Skeletal muscle tissue (tissue), 4 donors: ENCODE measurements around the gene NODAL. TPM values are rescaled to one million over a fixed set of nuclear protein-coding genes. Genes with fewer than 3 reads are reported as not detected.

Experiments
- H3K27ac ChIP-seq: one replicate; pipeline ENCODE4 v1.7.0; 2013; ENCODE audit warnings: mild to moderate bottlenecking, low read depth, low read length, inconsistent platforms
- H3K27me3 ChIP-seq, 3 donors: one replicate each; pipeline ENCODE4 v1.7.0; 2013; ENCODE audit warnings: low read length in 3 of 3; ENCODE audit not compliant: control insufficient read depth in 3 of 3, insufficient read depth in 3 of 3
- H3K36me3 ChIP-seq, 3 donors: one replicate each; pipeline ENCODE4 v1.7.0; 2013; ENCODE audit warnings: low read length in 3 of 3; ENCODE audit not compliant: control insufficient read depth in 3 of 3, insufficient read depth in 3 of 3
- H3K4me1 ChIP-seq, 3 donors: one replicate each; pipeline ENCODE4 v1.7.0; 2013; ENCODE audit warnings: low read length in 3 of 3, mild to moderate bottlenecking in 3 of 3; ENCODE audit not compliant: control insufficient read depth in 3 of 3, insufficient read depth in 3 of 3
- H3K4me3 ChIP-seq, 3 donors: one replicate each; pipeline ENCODE4 v1.7.0; 2013; ENCODE audit warnings: low read length in 3 of 3
- H3K9ac ChIP-seq, 3 donors: one replicate each; pipeline ENCODE4 v1.7.0; 2013; ENCODE audit warnings: low read length in 3 of 3, mild to moderate bottlenecking in 3 of 3, moderate library complexity in 2 of 3, low read depth in 1 of 3
- H3K9me3 ChIP-seq, 3 donors: one replicate each; pipeline ENCODE4 v1.7.0; 2013; ENCODE audit warnings: low read length in 3 of 3; ENCODE audit not compliant: control insufficient read depth in 3 of 3
- total RNA-seq: library from RNA; depleted of rRNA; stranded (reverse); fragments of >200 nt; gene quantifications from one replicate; pipeline ENCODE4 v1.2.3, GENCODE V29; 2014
- donor health status: Osteomylitis.

NODAL gene
- total RNA-seq, 1 donor from 2014 or later = not detected

DNA sequence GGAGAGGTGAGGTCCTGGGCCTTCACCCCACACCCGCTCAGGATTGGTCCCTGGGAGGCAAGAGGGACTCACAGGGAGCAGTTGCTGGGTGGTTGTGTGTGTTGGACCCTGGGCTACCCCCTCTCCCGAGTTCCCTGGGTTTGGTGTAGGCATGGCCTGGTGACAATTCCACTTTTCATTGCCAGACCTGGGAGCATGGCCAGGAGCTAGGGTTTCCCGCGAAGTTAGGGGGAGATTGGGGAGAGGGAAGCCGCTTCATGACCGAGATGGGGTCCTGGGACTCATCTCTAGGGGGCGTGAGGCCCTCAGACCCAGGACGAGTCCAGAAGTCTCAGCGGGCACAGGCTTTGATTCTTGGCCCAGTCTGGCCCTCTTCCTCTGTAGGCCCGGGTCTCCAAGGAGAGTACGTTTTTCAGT, 37.7 kb upstream of the NODAL start:
- no peaks in the 10 kb centered on the region for H3K27me3 ChIP-seq
- peak overlapping the region; percentile 59 to 77 (median 69) for H3K9ac ChIP-seq
- H3K9me3 ChIP-seq = no peaks in the 10 kb centered on the region
- peak overlapping the region; percentile 67 for H3K27ac ChIP-seq
- H3K4me3 ChIP-seq = peak overlapping the region; percentile 67 to 72 (median 68)
- H3K36me3 ChIP-seq = no peaks in the 10 kb centered on the region
- peaks cover 62 to 91% (median 75%) of the 10 kb centered on the region in 3 donors for H3K4me1 ChIP-seq

DNA sequence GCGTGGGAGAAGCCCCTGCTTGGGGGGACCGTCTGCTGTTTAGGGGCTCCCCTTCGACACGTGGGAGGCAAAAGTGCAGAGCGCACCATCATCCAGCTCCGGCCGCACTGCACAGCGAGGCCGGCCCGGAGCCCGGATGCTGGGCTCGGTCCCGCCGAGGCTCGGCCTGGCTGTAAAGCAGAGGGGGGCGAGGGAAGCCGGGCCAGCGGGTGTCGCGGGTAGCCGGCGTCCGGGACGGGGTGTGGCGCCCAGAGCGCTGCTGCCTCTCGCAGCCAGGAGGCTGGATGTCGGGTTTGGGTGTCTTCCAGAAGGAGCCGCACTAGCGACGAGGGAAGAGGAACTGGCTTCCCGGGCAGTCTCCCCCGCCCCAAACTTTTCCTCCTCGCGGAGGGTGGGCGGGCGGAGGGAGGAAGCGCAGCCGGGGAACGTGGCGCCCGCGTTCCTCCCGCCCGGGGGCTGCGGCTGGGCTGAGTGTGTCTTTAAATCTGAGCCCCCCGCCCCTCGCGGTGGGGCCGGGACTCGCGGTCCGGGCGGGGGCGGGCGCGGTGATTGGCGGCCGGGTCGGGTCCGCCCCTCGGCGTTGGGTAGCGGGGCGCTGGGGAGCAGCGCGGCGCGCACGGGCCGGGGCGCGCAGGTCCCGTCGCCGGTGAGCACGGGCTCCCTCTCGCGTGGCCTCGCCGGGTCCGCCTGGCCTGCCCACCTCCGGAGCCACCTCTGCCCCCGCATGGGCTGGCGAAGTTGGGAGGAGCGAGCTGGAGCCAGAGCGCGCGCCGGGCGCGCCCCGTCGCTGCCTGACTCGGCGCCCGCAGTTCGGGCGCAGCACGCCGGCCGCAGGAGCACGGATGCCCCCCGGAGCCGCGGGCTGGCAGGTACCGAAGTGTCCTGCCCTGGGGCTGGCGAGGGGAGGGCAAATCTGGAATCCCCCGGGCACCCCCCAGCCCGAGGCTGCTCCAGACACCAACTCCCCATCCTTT, 37.0 kb upstream of the NODAL start, which contains the start of gene PALD1:
Gene PALD1 (plus strand): TSS at position 577 of the 974 bp plus-strand sequence. CDS start 47,185 bp downstream, outside the sequence.
- peak within 1 kb of the TSS; percentile 67 for H3K27ac ChIP-seq
- H3K27me3 ChIP-seq = no peaks in the 10 kb centered on the region
- H3K9ac ChIP-seq = peak within 1 kb of the TSS; percentile 59 to 77 (median 69)
- peak within 1 kb of the TSS; percentile 67 to 72 (median 68) for H3K4me3 ChIP-seq
- H3K36me3 ChIP-seq = no peaks in the 10 kb centered on the region
- H3K9me3 ChIP-seq = no peaks in the 10 kb centered on the region
- H3K4me1 ChIP-seq = peaks cover 62 to 87% (median 72%) of the 10 kb centered on the region in 3 donors

DNA sequence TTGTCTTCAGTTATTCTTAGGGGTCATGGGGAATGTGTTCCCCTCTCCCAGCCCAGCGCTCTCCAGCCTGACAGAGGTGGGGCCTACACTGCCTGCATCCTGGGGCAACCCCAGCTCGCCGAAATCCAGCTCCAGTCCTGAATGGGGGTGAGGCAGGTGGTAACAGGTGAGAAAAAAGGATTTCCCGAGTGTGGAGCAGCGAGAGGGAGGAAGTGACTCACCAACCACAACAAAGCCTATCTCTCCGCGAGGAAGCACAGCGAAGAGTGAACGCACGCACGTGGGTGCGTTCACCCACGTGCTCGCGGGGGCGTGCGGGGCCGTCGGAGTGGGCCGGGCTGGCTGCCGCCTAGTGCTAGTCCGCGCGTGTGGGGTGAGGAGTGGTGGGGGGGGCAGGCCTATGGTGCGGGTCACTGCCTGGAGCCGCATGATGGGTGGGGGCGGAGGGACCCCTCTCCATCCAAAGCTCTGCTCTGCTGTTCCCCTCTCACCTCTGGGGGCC, 36.2 kb upstream of the NODAL start:
- no peaks in the 10 kb centered on the region for H3K27me3 ChIP-seq
- H3K4me1 ChIP-seq = peaks cover 55 to 80% (median 65%) of the 10 kb centered on the region in 3 donors
- no peaks in the 10 kb centered on the region for H3K9me3 ChIP-seq
- peak overlapping the region in 2 of 3 donors; percentile 68 to 72 for H3K4me3 ChIP-seq
- H3K36me3 ChIP-seq = no peaks in the 10 kb centered on the region
- H3K9ac ChIP-seq = peak overlapping the region in 1 of 3 donors; percentile 69
- H3K27ac ChIP-seq = no peak overlapping the region

DNA sequence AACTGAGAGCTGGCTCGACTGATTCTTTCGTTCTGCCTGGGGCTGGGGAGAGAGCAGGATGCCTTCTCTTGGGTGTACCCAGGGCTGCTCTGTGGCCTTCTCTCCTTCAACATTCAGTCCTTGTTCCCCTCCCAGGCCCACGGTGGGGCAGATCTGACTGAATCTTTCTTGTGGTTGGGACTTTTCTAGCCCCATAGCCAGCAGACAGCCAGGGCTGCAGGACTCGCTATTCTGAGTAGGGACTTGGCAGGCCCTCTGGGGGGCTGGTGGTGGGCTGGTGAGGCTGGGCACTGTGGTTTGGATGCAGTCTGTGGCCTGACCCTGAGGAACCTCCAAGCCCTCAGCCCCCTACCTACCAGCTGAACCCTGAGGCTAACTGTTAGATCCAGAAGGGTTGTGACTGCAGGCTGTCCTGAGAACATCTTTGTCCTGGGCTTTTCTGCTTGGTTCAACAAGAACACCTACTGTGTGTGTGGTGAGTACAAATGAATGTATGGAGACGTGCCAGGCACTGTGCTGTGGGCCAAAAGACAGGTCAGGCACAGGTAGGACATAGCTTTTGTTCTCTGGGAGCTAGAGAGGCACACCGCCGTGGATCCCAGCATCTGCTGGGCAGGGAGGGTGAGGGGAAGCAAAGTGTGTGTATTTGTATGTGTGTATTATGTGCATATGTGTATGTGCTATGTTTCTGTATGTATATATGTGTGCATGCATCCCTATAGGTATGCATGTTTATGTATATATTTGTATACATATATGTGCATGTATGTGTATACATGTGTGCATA, 35.0 kb upstream of the NODAL start:
- H3K27me3 ChIP-seq = no peaks in the 10 kb centered on the region
- H3K4me1 ChIP-seq = peaks cover 42 to 72% (median 58%) of the 10 kb centered on the region in 3 donors
- no peak overlapping the region for H3K9ac ChIP-seq
- H3K9me3 ChIP-seq = no peaks in the 10 kb centered on the region
- H3K4me3 ChIP-seq = no peak overlapping the region
- H3K27ac ChIP-seq = no peak overlapping the region
- no peaks in the 10 kb centered on the region for H3K36me3 ChIP-seq

DNA sequence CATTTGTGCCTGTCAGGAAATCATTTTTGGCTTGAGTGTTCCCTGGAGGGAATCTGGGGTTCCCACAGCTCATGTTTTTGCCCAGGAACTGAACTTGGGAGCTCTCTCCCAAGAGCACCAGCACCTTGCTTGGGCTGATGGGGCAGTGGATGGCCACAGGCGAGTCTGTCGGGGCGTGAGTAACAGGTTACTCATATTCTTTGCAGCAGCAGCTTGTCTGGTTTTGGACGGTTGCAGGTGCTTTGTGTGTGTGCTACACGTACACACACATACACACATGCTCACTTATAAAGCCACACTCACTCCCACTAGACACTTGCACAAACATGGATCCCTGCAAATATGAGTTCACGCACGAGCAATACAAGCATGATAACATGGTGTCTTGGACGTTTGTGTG, 34.2 kb upstream of the NODAL start:
- peak overlapping the region in 1 of 3 donors; percentile 16 for H3K9ac ChIP-seq
- no peak overlapping the region for H3K4me3 ChIP-seq
- no peaks in the 10 kb centered on the region for H3K27me3 ChIP-seq
- no peaks in the 10 kb centered on the region for H3K36me3 ChIP-seq
- H3K27ac ChIP-seq = no peak overlapping the region
- H3K9me3 ChIP-seq = no peaks in the 10 kb centered on the region
- peaks cover 34 to 64% (median 52%) of the 10 kb centered on the region in 3 donors for H3K4me1 ChIP-seq

DNA sequence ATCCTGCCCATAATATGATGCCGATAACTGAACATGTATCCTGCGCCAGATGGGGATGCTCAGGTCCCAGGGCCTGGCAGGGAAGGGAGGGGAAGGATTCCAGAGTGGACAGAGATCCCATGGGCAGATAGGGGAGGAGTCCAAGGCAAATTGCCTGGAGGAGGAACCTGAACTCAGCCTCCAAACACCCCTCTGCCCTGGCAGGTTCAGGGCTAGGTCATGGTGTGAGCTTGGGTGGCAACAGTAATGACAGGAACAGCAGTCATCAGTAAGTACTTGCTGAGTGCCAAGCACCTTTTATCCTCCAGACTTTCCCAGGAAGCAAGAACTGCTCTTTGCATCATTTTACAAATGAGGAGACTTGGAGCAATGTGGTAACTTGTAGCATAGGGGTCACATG, 33.3 kb upstream of the NODAL start:
- Histone ChIP-seq H3K4me3 (no peak overlapping the region), H3K36me3 (no peaks in the 10 kb centered on the region), H3K9ac (no peak overlapping the region), H3K27me3 (no peaks in the 10 kb centered on the region), H3K27ac (no peak overlapping the region), H3K4me1 (peaks cover 25 to 56% (median 44%) of the 10 kb centered on the region in 3 donors), H3K9me3 (no peaks in the 10 kb centered on the region)

DNA sequence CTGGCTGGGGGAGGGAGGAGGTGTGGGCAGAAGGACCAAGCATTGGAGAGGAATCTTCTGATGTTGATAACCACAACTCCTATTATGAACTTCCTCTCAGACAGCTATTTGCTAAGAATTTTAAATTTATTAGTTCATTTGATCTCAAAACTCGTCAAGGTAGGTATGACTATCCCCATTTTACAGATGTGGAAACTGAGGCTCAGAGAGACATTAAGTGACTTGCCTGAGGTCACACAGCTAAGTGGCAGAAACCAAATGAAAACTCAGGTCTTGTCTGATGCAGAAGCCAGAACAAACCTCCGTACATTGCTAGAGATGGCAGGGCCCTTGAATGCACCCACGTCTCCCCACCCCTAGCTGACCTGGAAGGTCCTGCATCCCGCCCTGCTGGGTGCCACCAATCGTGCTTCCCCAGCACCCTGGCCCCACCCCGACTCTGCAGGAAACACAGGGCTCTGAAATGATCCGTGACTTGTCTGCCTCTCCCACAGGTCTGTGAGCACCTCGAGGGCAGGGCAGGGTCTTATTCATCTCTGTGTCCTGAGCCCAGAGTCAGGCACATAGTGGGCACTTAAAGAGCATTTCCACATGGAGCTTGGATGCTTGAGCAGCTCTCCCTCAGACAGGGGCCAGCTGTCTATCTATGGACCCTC, 31.4 kb upstream of the NODAL start:
- Histone ChIP-seq H3K27me3 (no peaks in the 10 kb centered on the region), H3K9ac (no peak overlapping the region), H3K27ac (no peak overlapping the region), H3K4me1 (peaks cover 18 to 49% (median 33%) of the 10 kb centered on the region in 3 donors), H3K9me3 (no peaks in the 10 kb centered on the region), H3K4me3 (no peak overlapping the region), H3K36me3 (no peaks in the 10 kb centered on the region)

DNA sequence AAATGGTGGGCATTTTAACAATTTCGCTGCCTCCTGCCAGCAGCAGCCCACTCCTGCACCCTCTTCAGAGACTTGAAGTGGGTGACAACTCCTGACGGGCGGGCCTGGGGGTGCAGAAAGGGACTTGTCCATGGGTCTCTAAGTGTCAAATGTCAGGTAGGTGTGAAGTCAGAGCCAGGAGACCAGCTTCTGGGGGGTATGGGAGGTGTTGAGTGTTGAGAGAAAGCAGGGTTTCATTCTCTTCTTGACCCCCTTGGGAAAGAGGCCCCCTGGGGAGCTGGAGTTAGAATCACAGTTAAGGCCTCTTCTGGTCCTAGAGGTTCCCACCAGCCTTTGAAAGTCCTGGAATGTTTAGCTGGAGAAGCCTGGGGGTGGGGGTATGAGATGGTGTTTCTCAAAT, 25.5 kb upstream of the NODAL start:
- no peak overlapping the region for H3K4me3 ChIP-seq
- H3K4me1 ChIP-seq = peaks cover 14 to 24% (median 18%) of the 10 kb centered on the region in 3 donors

DNA sequence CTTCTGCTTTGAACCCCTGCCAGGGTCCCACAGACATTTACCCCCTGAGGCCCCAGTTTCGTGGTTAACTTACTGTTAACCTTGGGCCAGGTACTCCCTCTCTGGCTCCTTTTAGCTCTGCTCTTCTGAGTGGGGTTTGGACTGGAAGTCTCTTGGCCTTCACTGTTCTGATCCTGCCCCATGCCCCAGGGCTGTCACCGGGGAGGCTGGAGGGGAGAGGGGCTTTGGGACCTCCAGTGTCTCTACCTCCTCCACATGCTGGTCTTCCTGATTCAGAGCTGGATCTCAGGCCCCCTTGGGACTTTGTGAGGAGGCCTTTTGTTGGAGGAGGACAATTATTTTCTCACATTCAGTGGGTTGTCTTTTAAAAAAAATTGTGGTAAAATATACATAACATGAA, 24.4 kb upstream of the NODAL start:
- Histone ChIP-seq H3K27me3 (peaks cover 0 to 3% (median 0%) of the 10 kb centered on the region in 3 donors), H3K4me3 (no peak overlapping the region)

More for the DNA sequence above, 25.5 kb upstream of the NODAL start:
- H3K27me3 ChIP-seq = peaks cover 0 to 3% (median 0%) of the 10 kb centered on the region in 3 donors
- H3K36me3 ChIP-seq = no peaks in the 10 kb centered on the region
- H3K9ac ChIP-seq = no peak overlapping the region
- no peak overlapping the region for H3K27ac ChIP-seq
- no peaks in the 10 kb centered on the region for H3K9me3 ChIP-seq

More for the DNA sequence above, 24.4 kb upstream of the NODAL start:
- Histone ChIP-seq H3K9ac (no peak overlapping the region), H3K9me3 (no peaks in the 10 kb centered on the region), H3K27ac (no peak overlapping the region), H3K4me1 (peaks cover 12 to 24% (median 23%) of the 10 kb centered on the region in 3 donors), H3K36me3 (no peaks in the 10 kb centered on the region)
